Lower leg skin (tissue), 3 donors: ENCODE measurements around the gene ENTR1.

ENCODE experiments used
- CTCF ChIP-seq, 3 donors: fragments of 450-650 bp; IDR thresholded peaks; one replicate each; pipeline ENCODE4 v1.5.1; 2016; ENCODE audit warnings: antibody characterized with exemption in 3 of 3, mild to moderate bottlenecking in 3 of 3, moderate library complexity in 2 of 3
- POLR2A ChIP-seq, 2 donors: fragments of 450-650 bp; IDR thresholded peaks; one replicate each; pipeline ENCODE4 v1.6.1; 2016 to 2017; ENCODE audit warnings: antibody characterized with exemption in 2 of 2, mild to moderate bottlenecking in 1 of 2, moderate library complexity in 1 of 2

DNA sequence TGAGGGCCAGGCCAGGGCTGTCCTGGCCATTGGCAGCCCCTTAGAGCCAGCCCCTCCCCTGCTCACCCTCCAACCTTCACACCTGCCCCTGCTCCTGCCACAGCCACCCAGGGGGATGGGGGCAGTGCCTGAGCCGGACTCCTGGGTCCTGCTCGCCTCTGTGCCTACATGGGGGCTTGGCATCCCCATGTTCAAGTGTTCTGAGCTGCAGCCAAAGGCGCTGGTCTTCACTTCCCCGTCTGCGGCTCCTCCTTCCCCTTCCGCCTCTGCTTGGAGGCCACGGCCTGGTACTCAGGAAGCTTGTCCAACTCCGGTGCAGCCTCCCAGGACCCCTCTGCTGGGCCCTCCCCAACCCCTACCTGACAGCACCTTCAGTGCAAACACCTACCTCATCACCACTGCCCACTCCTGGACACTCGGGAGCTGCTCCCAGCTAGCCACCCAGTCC, 44.6 kb downstream of the ENTR1 start:
- no peak for TF ChIP-seq CTCF (IDR thresholded peaks at IDR 0.05)
- no peak for TF ChIP-seq POLR2A (IDR thresholded peaks at IDR 0.05)
